ENCODE measurements around the gene COA7. TPM values are rescaled to one million over a fixed set of nuclear protein-coding genes. Genes with fewer than 3 reads are reported as not detected.

The COA7 gene
- total RNA-seq, 1 experiment from 2014 or later: 43.7 TPM

- no peak for TF ChIP-seq KAT7 (CRISPR knock-in tag; IDR thresholded peaks at IDR 0.05; ENCODE audit: borderline replicate concordance)
- no peak for TF ChIP-seq NFATC4 (CRISPR knock-in tag; IDR thresholded peaks at IDR 0.05)
- no peak for TF ChIP-seq ATF2 (CRISPR knock-in tag; IDR thresholded peaks at IDR 0.05; ENCODE audit: borderline replicate concordance, low read depth)
- no peak for TF ChIP-seq GTF2I (CRISPR knock-in tag; conservative IDR thresholded peaks at IDR 0.05)
- TF ChIP-seq ZNF281 (CRISPR knock-in tag; IDR thresholded peaks at IDR 0.05): no peak
- no peak for TF ChIP-seq SOX15 (CRISPR knock-in tag; IDR thresholded peaks at IDR 0.05)
- no peak for TF ChIP-seq NR2C2 (CRISPR knock-in tag; IDR thresholded peaks at IDR 0.05)
- TF ChIP-seq CBFB (CRISPR knock-in tag; IDR thresholded peaks at IDR 0.05; ENCODE audit: low read depth): no peak
- no peak for TF ChIP-seq RORB (CRISPR knock-in tag; IDR thresholded peaks at IDR 0.05)
- TF ChIP-seq CREB1 (CRISPR knock-in tag; IDR thresholded peaks at IDR 0.05): no peak
- TF ChIP-seq SP1 (CRISPR knock-in tag; conservative IDR thresholded peaks at IDR 0.05): no peak
Measured at GRCh38 chr1:52725903-52726264, 27.7 kb upstream of the COA7 start (continued).

- CTCF ChIA-PET: no interaction called here
- Mint-ChIP-seq H3K27ac (no peak overlapping the region), H3K27me3 (ENCODE audit: low read depth) (no peaks in the 10 kb centered on the region), H3K4me3 (no peak overlapping the region), H3K4me1 (peaks cover 18% of the 10 kb centered on the region), H3K9me3 (no peaks in the 10 kb centered on the region), H3K36me3 (no peaks in the 10 kb centered on the region)
- no peak for DNase-seq (ENCODE audit: low spot score)
- no peak for ATAC-seq
- POLR2A ChIA-PET: interaction anchor here (1.7 kb wide), 1 partner anchor 20 kb away, joined by 5 read pairs; no protein-coding TSS in a partner anchor
- TF ChIP-seq ZNF317 (CRISPR knock-in tag; IDR thresholded peaks at IDR 0.05; ENCODE audit: borderline replicate concordance, low read depth) (no peak), IRF1 (CRISPR knock-in tag; IDR thresholded peaks at IDR 0.05) (no peak), ZNF423 (CRISPR knock-in tag; IDR thresholded peaks at IDR 0.05) (no peak), FOXP1 (CRISPR knock-in tag; IDR thresholded peaks at IDR 0.05; ENCODE audit: borderline replicate concordance) (no peak), NR2C2 (CRISPR knock-in tag; IDR thresholded peaks at IDR 0.05) (no peak), MAX (CRISPR knock-in tag; IDR thresholded peaks at IDR 0.05) (no peak), ATF2 (CRISPR knock-in tag; IDR thresholded peaks at IDR 0.05; ENCODE audit: borderline replicate concordance, low read depth) (no peak), NFATC4 (CRISPR knock-in tag; IDR thresholded peaks at IDR 0.05) (no peak), ELF4 (CRISPR knock-in tag; IDR thresholded peaks at IDR 0.05; ENCODE audit: low read depth) (no peak), FOXP4 (CRISPR knock-in tag; IDR thresholded peaks at IDR 0.05) (no peak), ATF1 (CRISPR knock-in tag; IDR thresholded peaks at IDR 0.05) (no peak), EMX1 (CRISPR knock-in tag; IDR thresholded peaks at IDR 0.05) (no peak), HMGA2 (CRISPR knock-in tag; IDR thresholded peaks at IDR 0.05) (no peak), PREB (CRISPR knock-in tag; IDR thresholded peaks at IDR 0.05; ENCODE audit: borderline replicate concordance) (no peak), KAT7 (CRISPR knock-in tag; IDR thresholded peaks at IDR 0.05; ENCODE audit: borderline replicate concordance) (no peak), ZBTB43 (CRISPR knock-in tag; IDR thresholded peaks at IDR 0.05) (no peak), ZNF512 (CRISPR knock-in tag; IDR thresholded peaks at IDR 0.05; ENCODE audit: borderline replicate concordance) (no peak), MYBL2 (CRISPR knock-in tag; IDR thresholded peaks at IDR 0.05) (no peak)
Measured at GRCh38 chr1:52723260-52723659, 25.1 kb upstream of the COA7 start.
